Mucosa of stomach (tissue), 1 donor: ENCODE results near the gene SF3B6.

Experiments used
- H3K27me3 ChIP-seq: one replicate; pipeline ENCODE4 v1.7.0; 2013; ENCODE audit warnings: mild to moderate bottlenecking, low read length; ENCODE audit not compliant: control insufficient read depth, insufficient read depth
- H3K36me3 ChIP-seq: one replicate; pipeline ENCODE4 v1.7.0; 2013; ENCODE audit warnings: low read length; ENCODE audit not compliant: control insufficient read depth, insufficient read depth
- H3K4me1 ChIP-seq: one replicate; pipeline ENCODE4 v1.7.0; 2013; ENCODE audit warnings: mild to moderate bottlenecking, low read length; ENCODE audit not compliant: control insufficient read depth, insufficient read depth
- H3K4me3 ChIP-seq: one replicate; pipeline ENCODE4 v1.7.0; 2013; ENCODE audit warnings: low read length
- H3K9ac ChIP-seq: one replicate; pipeline ENCODE4 v1.7.0; 2013; ENCODE audit warnings: mild to moderate bottlenecking, low read length, moderate library complexity
- H3K9me3 ChIP-seq: one replicate; pipeline ENCODE4 v1.7.0; 2013; ENCODE audit warnings: mild to moderate bottlenecking, low read length, moderate library complexity; ENCODE audit not compliant: control insufficient read depth
- donor health status: Pancreatic carcinoma.

SF3B6 gene

GRCh38 chr2:24086241-24086640 is 10.1 kb upstream of the SF3B6 start:
- Histone ChIP-seq H3K27me3 (no peaks in the 10 kb centered on the region), H3K4me3 (no peak overlapping the region), H3K9ac (no peak overlapping the region), H3K9me3 (no peaks in the 10 kb centered on the region), H3K4me1 (peaks cover 17% of the 10 kb centered on the region), H3K36me3 (no peaks in the 10 kb centered on the region)

- H3K9ac ChIP-seq, result peak overlapping the region; percentile 87
- H3K4me1 ChIP-seq, result peaks cover 17% of the 10 kb centered on the region
- H3K36me3 ChIP-seq, result no peaks in the 10 kb centered on the region
- no peaks in the 10 kb centered on the region for H3K27me3 ChIP-seq
- H3K9me3 ChIP-seq, result no peaks in the 10 kb centered on the region
- peak overlapping the region; percentile 66 for H3K4me3 ChIP-seq
These were observed 9.0 kb upstream of the SF3B6 start for GRCh38 chr2:24085200-24085489.

- Histone ChIP-seq H3K4me1 (peaks cover 17% of the 10 kb centered on the region), H3K36me3 (no peaks in the 10 kb centered on the region)
These were observed 8.5 kb upstream of the SF3B6 start, which contains the start of gene TP53I3 for GRCh38 chr2:24084386-24085199. Gene TP53I3, minus strand, starts transcription at chr2:24084834. Its CDS starts 508 bp downstream, at chr2:24084326.

GRCh38 chr2:24083567-24084385 is 7.7 kb upstream of the SF3B6 start:
- Histone ChIP-seq H3K9me3 (no peaks in the 10 kb centered on the region), H3K27me3 (no peaks in the 10 kb centered on the region), H3K4me3 (peak overlapping the region; percentile 66), H3K36me3 (no peaks in the 10 kb centered on the region), H3K9ac (peak overlapping the region; percentile 87), H3K4me1 (peaks cover 17% of the 10 kb centered on the region)

More at GRCh38 chr2:24084386-24085199, 8.5 kb upstream of the SF3B6 start, which contains the start of gene TP53I3:
- Histone ChIP-seq H3K4me3 (peak within 1 kb of the TSS; percentile 66), H3K9me3 (no peaks in the 10 kb centered on the region), H3K9ac (peak within 1 kb of the TSS; percentile 87), H3K27me3 (no peaks in the 10 kb centered on the region)

- Histone ChIP-seq H3K4me1 (peaks cover 20% of the 10 kb centered on the region), H3K27me3 (no peaks in the 10 kb centered on the region), H3K9ac (peak overlapping the region; percentile 87), H3K36me3 (no peaks in the 10 kb centered on the region), H3K9me3 (no peaks in the 10 kb centered on the region), H3K4me3 (peak overlapping the region; percentile 66)
These were observed 6.9 kb upstream of the SF3B6 start for GRCh38 chr2:24082787-24083566.

GRCh38 chr2:24080701-24081100 is 4.6 kb upstream of the SF3B6 start:
- no peak overlapping the region for H3K9ac ChIP-seq
- H3K36me3 ChIP-seq, result no peaks in the 10 kb centered on the region
- H3K4me3 ChIP-seq, result no peak overlapping the region
- H3K9me3 ChIP-seq, result no peaks in the 10 kb centered on the region
- peaks cover 26% of the 10 kb centered on the region for H3K4me1 ChIP-seq
- H3K27me3 ChIP-seq, result no peaks in the 10 kb centered on the region

- peak overlapping the region; percentile 53 for H3K4me3 ChIP-seq
- H3K9ac ChIP-seq, result peak overlapping the region; percentile 91
- H3K4me1 ChIP-seq, result peaks cover 16% of the 10 kb centered on the region
- no peaks in the 10 kb centered on the region for H3K36me3 ChIP-seq
- no peaks in the 10 kb centered on the region for H3K9me3 ChIP-seq
- H3K27me3 ChIP-seq, result no peaks in the 10 kb centered on the region
These were observed 1.8 kb upstream of the SF3B6 start for GRCh38 chr2:24077879-24078278.

- no peaks in the 10 kb centered on the region for H3K36me3 ChIP-seq
- H3K9ac ChIP-seq, result peak overlapping the region; percentile 91
- no peaks in the 10 kb centered on the region for H3K27me3 ChIP-seq
- peak overlapping the region; percentile 53 for H3K4me3 ChIP-seq
- no peaks in the 10 kb centered on the region for H3K9me3 ChIP-seq
- peaks cover 15% of the 10 kb centered on the region for H3K4me1 ChIP-seq
These were observed 1.4 kb upstream of the SF3B6 start for GRCh38 chr2:24077535-24077877.

GRCh38 chr2:24076849-24077534 is 866 bp upstream of the SF3B6 start:
- H3K4me1 ChIP-seq, result peaks cover 15% of the 10 kb centered on the region
- H3K9me3 ChIP-seq, result no peaks in the 10 kb centered on the region
- peak overlapping the region; percentile 53 for H3K4me3 ChIP-seq
- no peaks in the 10 kb centered on the region for H3K27me3 ChIP-seq
- H3K36me3 ChIP-seq, result no peaks in the 10 kb centered on the region
- H3K9ac ChIP-seq, result peak overlapping the region; percentile 91

GRCh38 chr2:24075259-24075658 is 867 bp downstream of the SF3B6 start:
- H3K4me1 ChIP-seq, result peaks cover 15% of the 10 kb centered on the region
- no peaks in the 10 kb centered on the region for H3K27me3 ChIP-seq
- peak overlapping the region; percentile 91 for H3K9ac ChIP-seq
- no peaks in the 10 kb centered on the region for H3K36me3 ChIP-seq
- H3K9me3 ChIP-seq, result no peaks in the 10 kb centered on the region
- peak overlapping the region; percentile 100 for H3K4me3 ChIP-seq

- Histone ChIP-seq H3K4me1 (peaks cover 15% of the 10 kb centered on the region), H3K36me3 (no peaks in the 10 kb centered on the region), H3K27me3 (no peaks in the 10 kb centered on the region), H3K4me3 (no peak overlapping the region), H3K9me3 (no peaks in the 10 kb centered on the region), H3K9ac (no peak overlapping the region)
These were observed 2.3 kb downstream of the SF3B6 start for GRCh38 chr2:24073816-24074215.
